Motor neuron (in vitro differentiated cells): ENCODE results near the gene CX3CL1. TPM values are rescaled to one million over a fixed set of nuclear protein-coding genes. Genes with fewer than 3 reads are reported as not detected.
"Not testable (repeated sequence)": the region's sequence is repeated elsewhere in the genome, so short reads cannot be mapped to it uniquely, and the experiment has no call there.

Experiments
- ATAC-seq, 8 experiments: fragments of 200-7000 bp; cut with Tn5 transposase; replicated peaks in 6 of 8; 2 replicates each; pipeline ENCODE4 v1.8.0; 2021; ENCODE audit warnings: mild to moderate bottlenecking in 8 of 8, moderate library complexity in 8 of 8
- H3K27ac ChIP-seq, 2 donors: fragments of 250-450 bp; sonication (Bioruptor Pico); 2 replicates each; pipeline ENCODE4 v1.9.0; 2021; ENCODE audit warnings: antibody characterized with exemption in 2 of 2, mild to moderate bottlenecking in 2 of 2, moderate library complexity in 1 of 2
- H3K4me1 ChIP-seq, 2 donors: fragments of 250-450 bp; sonication (Bioruptor Pico); replicated peaks in 1 of 2; 2 replicates each; pipeline ENCODE4 v1.6.1; 2021; ENCODE audit warnings: antibody characterized with exemption in 2 of 2, mild to moderate bottlenecking in 2 of 2, moderate library complexity in 1 of 2
- H3K4me3 ChIP-seq, 5 donors: fragments of 250-450 bp; sonication (Bioruptor Pico); 2 replicates each; pipeline ENCODE4 v1.9.0; 2021; ENCODE audit warnings: antibody characterized with exemption in 5 of 5, mild to moderate bottlenecking in 5 of 5, moderate library complexity in 4 of 5
- WGBS, 10 experiments: fragments of 450-650 bp; shearing (Covaris generic); methylation state at CpG; one replicate each; pipeline ENCODE4 v1.0.0; 2022; 5-methylcytosine and 5-hydroxymethylcytosine counted together
- in situ Hi-C, 9 experiments: fragments of 400-800 bp; cut with MboI; loops; one replicate each; pipeline ENCODE4 v1.15.0; 2021; ENCODE audit warnings: low sequenced_read_pairs in 9 of 9, low pct_unique_long_range_greater_than_20kb in 2 of 9; ENCODE audit not compliant: unreplicated experiment in 9 of 9
- total RNA-seq, 8 experiments: library from RNA; unstranded; fragments of 300-600 nt; gene quantifications; 2 replicates each; pipeline versions ENCODE4 v1.2.3 to v1.2.4, GENCODE V29; 2022

The CX3CL1 gene
- total RNA-seq, 8 experiments from 2014 or later, result 1.1 to 34.3 (median 3.6) TPM

- no peak overlapping the region for H3K4me3 ChIP-seq
- WGBS, 10 experiments, result 67 to 88% (median 80%) methylated on average over 1 to 3 of the region's 16 CpGs; no CpG with 5 or more reads in 6 of the 10 experiments
- in situ Hi-C loops, result no loop called here
- no peak overlapping the region for H3K27ac ChIP-seq
- ATAC-seq, result no peak
- no peaks in the 10 kb centered on the region for H3K4me1 ChIP-seq
Observed at GRCh38 chr16:57360321-57360935, 11.9 kb upstream of the CX3CL1 start.

GRCh38 chr16:57361404-57361803 lies 10.9 kb upstream of the CX3CL1 start:
- no peak overlapping the region for H3K27ac ChIP-seq
- ATAC-seq, result no peak
- H3K4me1 ChIP-seq, result no peaks in the 10 kb centered on the region
- in situ Hi-C loops, result no loop called here
- no peak overlapping the region for H3K4me3 ChIP-seq
- WGBS, 10 experiments, result 20 to 95% (median 76%) methylated on average over 1 to 4 of the region's 4 CpGs; no CpG with 5 or more reads in 2 of the 10 experiments

GRCh38 chr16:57364143-57364542 lies 8.1 kb upstream of the CX3CL1 start:
- no peak overlapping the region for H3K27ac ChIP-seq
- no peak overlapping the region for H3K4me3 ChIP-seq
- H3K4me1 ChIP-seq, result no peaks in the 10 kb centered on the region
- no peak for ATAC-seq
- 50 to 86% methylated on average over 1 of the region's 3 CpGs; no CpG with 5 or more reads in 8 of the 10 experiments for WGBS, 10 experiments
- in situ Hi-C loops, result no loop called here

GRCh38 chr16:57366544-57367040 lies 5.7 kb upstream of the CX3CL1 start:
- H3K27ac ChIP-seq, result no peak overlapping the region
- 50 to 71% (median 59%) methylated on average over 1 to 4 of the region's 6 CpGs; no CpG with 5 or more reads in 7 of the 10 experiments for WGBS, 10 experiments
- no peak overlapping the region for H3K4me3 ChIP-seq
- ATAC-seq, result no peak
- H3K4me1 ChIP-seq, result peaks cover 0 to under 1% of the 10 kb centered on the region in 2 donors
- in situ Hi-C loops, result no loop called here

GRCh38 chr16:57367116-57367752 lies 5.1 kb upstream of the CX3CL1 start:
- Histone ChIP-seq H3K27ac (no peak overlapping the region), H3K4me3 (no peak overlapping the region), H3K4me1 (peaks cover 5 to 6% of the 10 kb centered on the region in 2 donors)
- in situ Hi-C loops, result no loop called here
- 25 to 100% (median 78%) methylated on average over 1 to 4 of the region's 7 CpGs; no CpG with 5 or more reads in 1 of the 10 experiments for WGBS, 10 experiments
- ATAC-seq, result no peak

GRCh38 chr16:57371494-57372371 lies 557 bp upstream of the CX3CL1 start:
- Histone ChIP-seq H3K27ac (peak overlapping the region in 1 of 2 donors; percentile 24), H3K4me3 (no peak overlapping the region), H3K4me1 (peaks cover 22 to 29% of the 10 kb centered on the region in 2 donors)
- ATAC-seq, result no peak
- in situ Hi-C loops, result no loop called here
- WGBS, 10 experiments, result 40 to 100% (median 59%) methylated on average over 2 to 7 of the region's 15 CpGs; no CpG with 5 or more reads in 6 of the 10 experiments

GRCh38 chr16:57373117-57373947 lies 1.0 kb downstream of the CX3CL1 start:
- 29 to 100% (median 61%) methylated on average over 1 to 5 of the region's 9 CpGs; no CpG with 5 or more reads in 2 of the 10 experiments for WGBS, 10 experiments
- H3K27ac ChIP-seq, result no peak overlapping the region
- H3K4me1 ChIP-seq, result peaks cover 24 to 39% of the 10 kb centered on the region in 2 donors
- in situ Hi-C loops, result no loop called here
- H3K4me3 ChIP-seq, result peak overlapping the region in 4 of 5 donors; percentile 21 to 39 (median 32)
- no peak for ATAC-seq

- in situ Hi-C loops, result no loop called here
- whole genome bisulfite sequencing, 10 experiments, result 20 to 54% (median 20%) methylated on average over 1 to 8 of the region's 9 CpGs; no CpG with 5 or more reads in 5 of the 10 experiments
- H3K4me1 ChIP-seq, result peaks cover 24 to 39% of the 10 kb centered on the region in 2 donors
- no peak overlapping the region for H3K4me3 ChIP-seq
- no peak for ATAC-seq
- H3K27ac ChIP-seq, result no peak overlapping the region
Observed at GRCh38 chr16:57374067-57374534, 1.8 kb downstream of the CX3CL1 start.

GRCh38 chr16:57374925-57375465 lies 2.7 kb downstream of the CX3CL1 start:
- in situ Hi-C loops, ATAC-seq, H3K4me3 ChIP-seq, H3K27ac ChIP-seq: not testable (repeated sequence)
- peaks cover 24 to 39% of the 10 kb centered on the region in 2 donors for H3K4me1 ChIP-seq
- WGBS, 10 experiments, result 80 to 100% (median 90%) methylated on average over 2 to 7 of the region's 8 CpGs

- no peak overlapping the region for H3K27ac ChIP-seq
- H3K4me1 ChIP-seq, result peaks cover 24 to 39% of the 10 kb centered on the region in 2 donors
- no peak for ATAC-seq
- no peak overlapping the region for H3K4me3 ChIP-seq
- WGBS, 10 experiments, result 75 to 100% (median 86%) methylated on average over 1 to 2 of the region's 3 CpGs; no CpG with 5 or more reads in 5 of the 10 experiments
- in situ Hi-C loops, result no loop called here
Observed at GRCh38 chr16:57376313-57376818, 4.1 kb downstream of the CX3CL1 start.

- Histone ChIP-seq H3K4me3 (no peak overlapping the region), H3K4me1 (peaks cover 19 to 33% of the 10 kb centered on the region in 2 donors), H3K27ac (no peak overlapping the region)
- 0 to 100% (median 80%) methylated on average over 1 to 3 of the region's 5 CpGs; no CpG with 5 or more reads in 5 of the 10 experiments for WGBS, 10 experiments
- peak in 3 of 8 experiments; percentile 82 to 89 (median 84) for ATAC-seq
- in situ Hi-C loops, result no loop called here
Observed at GRCh38 chr16:57377080-57377841, 5.0 kb downstream of the CX3CL1 start.
